ENCODE results near the gene KIR2DL4.
"Not testable (repeated sequence)": the region's sequence is repeated elsewhere in the genome, so short reads cannot be mapped to it uniquely, and the experiment has no call there.

- TF ChIP-seq CTCF (IDR thresholded peaks at IDR 0.05; ENCODE audit: insufficient read depth, low read depth, low read length); EZH2 (IDR thresholded peaks at IDR 0.05; ENCODE audit: insufficient read depth, low read length): not testable (repeated sequence)
Observed at GRCh38 chr19:54816251-54816650, 12.8 kb downstream of the KIR2DL4 start, which contains the start of gene KIR3DL1.
